HCEC 1CT (cell line): ENCODE measurements around the gene MTG2.

Experiments
- DNase-seq: peaks from one replicate; pipeline ENCODE4 v3.0.0-alpha.2; 2017

The MTG2 gene

GRCh38 chr20:62163986-62164762, 18.7 kb upstream of the MTG2 start:
- no peak for DNase-seq

- no peak for DNase-seq
These were observed 17.7 kb upstream of the MTG2 start for GRCh38 chr20:62164879-62165761.

- no peak for DNase-seq
These were observed 16.9 kb upstream of the MTG2 start for GRCh38 chr20:62165762-62166399.

- no peak for DNase-seq
These were observed 15.4 kb upstream of the MTG2 start for GRCh38 chr20:62167474-62167873.

GRCh38 chr20:62168061-62168460, 14.8 kb upstream of the MTG2 start:
- DNase-seq, result no peak

- no peak for DNase-seq
These were observed 13.9 kb upstream of the MTG2 start for GRCh38 chr20:62168890-62169435.

GRCh38 chr20:62170536-62170935, 12.3 kb upstream of the MTG2 start:
- DNase-seq, result no peak

GRCh38 chr20:62171245-62171644, 11.6 kb upstream of the MTG2 start:
- no peak for DNase-seq

GRCh38 chr20:62172666-62173065, 10.2 kb upstream of the MTG2 start:
- DNase-seq, result no peak

GRCh38 chr20:62174021-62174804, 8.6 kb upstream of the MTG2 start:
- DNase-seq, result no peak

GRCh38 chr20:62174870-62175624, 7.8 kb upstream of the MTG2 start:
- no peak for DNase-seq

GRCh38 chr20:62175711-62176110, 7.1 kb upstream of the MTG2 start:
- no peak for DNase-seq

- DNase-seq, result no peak
These were observed 6.0 kb upstream of the MTG2 start for GRCh38 chr20:62176866-62177265.

- no peak for DNase-seq
These were observed 5.5 kb upstream of the MTG2 start for GRCh38 chr20:62177307-62177706.

- no peak for DNase-seq
These were observed 4.3 kb upstream of the MTG2 start for GRCh38 chr20:62178316-62179161.

- no peak for DNase-seq
These were observed 3.7 kb upstream of the MTG2 start for GRCh38 chr20:62179162-62179504.

- DNase-seq, result no peak
These were observed 1.0 kb upstream of the MTG2 start for GRCh38 chr20:62181808-62182207.

- no peak for DNase-seq
These were observed 756 bp downstream of the MTG2 start for GRCh38 chr20:62183426-62184142.

GRCh38 chr20:62186096-62186426, 3.2 kb downstream of the MTG2 start:
- no peak for DNase-seq
